ENCODE results near the gene RUFY4.
"Not testable (repeated sequence)": the region's sequence is repeated elsewhere in the genome, so short reads cannot be mapped to it uniquely, and the experiment has no call there.

Gene RUFY4

DNA sequence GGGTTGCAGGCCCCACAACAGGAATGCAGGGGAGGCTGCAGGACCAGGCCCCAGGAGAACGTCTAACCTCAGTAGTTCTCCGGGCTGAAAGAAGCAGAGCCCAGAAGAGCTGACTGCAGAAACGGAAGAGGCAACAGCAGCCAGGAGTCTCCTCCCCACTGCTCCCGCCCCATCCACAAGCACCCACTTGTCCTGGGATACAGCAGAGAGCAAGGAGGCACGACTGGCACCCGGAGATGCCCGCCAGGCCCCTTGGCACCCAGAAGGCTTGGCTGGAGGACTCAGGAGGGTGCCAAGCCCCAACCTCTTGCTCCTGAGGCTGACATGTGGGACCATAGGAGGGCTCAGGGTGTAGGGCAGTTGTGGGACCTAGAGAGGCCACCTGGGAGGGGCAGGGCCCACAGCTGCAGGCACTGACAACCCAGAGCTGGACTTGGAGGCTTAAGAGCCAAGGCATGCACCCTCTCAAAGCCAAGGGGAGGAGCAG, 37.2 kb upstream of the RUFY4 start:
- DNase-seq: no peak

DNA sequence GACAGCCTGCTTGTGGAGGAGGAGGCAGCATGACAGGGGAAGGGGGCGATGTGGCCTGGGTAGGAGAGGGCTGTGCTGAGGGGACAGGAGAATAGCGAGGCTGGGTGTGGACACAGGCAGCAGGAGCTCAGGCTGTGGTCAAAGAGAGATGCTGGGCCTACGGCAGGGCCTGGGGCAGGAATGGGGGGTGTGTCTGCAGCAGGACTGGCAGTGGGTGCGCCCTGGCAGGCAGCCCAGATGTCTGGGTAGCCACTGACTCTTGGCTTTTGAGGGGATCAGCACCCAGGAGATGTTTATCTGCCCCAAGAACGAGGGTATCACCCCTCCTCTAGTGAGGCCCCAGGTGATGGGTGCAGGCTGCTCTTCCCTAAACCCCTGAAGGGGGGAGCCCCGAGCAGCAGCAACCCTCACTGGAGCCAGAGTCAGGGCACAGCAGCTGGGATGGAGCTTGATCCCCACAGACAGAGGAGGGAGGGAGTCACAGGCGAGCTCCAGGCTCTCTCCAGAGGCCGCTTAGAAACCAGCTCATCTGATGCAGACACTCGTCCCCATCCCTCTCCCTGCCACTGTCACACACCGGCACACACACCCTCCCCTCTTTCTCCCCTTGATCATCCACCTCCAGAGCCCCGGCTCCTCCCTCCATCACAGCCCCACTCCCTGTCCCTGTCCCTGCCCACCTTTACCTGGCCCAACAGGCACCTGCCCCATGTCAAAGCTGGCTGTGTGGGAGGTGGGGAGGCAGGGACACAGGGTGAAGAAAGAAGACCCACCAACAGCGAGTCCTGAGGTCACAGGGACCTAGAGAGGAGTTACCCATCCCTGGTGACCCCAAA, 36.5 kb upstream of the RUFY4 start:
- DNase-seq: no peak

DNA sequence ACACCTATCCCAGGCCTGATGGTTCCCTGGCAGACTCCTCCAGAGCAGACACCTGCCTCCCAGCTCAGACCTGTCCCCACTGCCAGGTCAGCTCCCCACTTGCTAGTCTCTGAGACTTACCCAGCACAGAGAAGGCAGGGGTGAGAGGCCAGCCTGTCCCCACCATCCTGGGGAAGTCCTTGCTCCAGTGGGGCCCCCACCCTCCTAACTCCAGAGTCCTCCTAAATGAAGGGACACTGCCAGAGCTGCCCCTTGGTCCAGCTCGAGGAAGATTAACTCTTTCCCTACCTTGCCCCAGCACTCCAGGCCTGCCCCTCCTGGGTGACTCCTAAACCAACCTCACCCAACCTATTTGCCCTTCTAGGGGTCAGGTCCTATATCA, 35.9 kb upstream of the RUFY4 start:
- no peak for DNase-seq

DNA sequence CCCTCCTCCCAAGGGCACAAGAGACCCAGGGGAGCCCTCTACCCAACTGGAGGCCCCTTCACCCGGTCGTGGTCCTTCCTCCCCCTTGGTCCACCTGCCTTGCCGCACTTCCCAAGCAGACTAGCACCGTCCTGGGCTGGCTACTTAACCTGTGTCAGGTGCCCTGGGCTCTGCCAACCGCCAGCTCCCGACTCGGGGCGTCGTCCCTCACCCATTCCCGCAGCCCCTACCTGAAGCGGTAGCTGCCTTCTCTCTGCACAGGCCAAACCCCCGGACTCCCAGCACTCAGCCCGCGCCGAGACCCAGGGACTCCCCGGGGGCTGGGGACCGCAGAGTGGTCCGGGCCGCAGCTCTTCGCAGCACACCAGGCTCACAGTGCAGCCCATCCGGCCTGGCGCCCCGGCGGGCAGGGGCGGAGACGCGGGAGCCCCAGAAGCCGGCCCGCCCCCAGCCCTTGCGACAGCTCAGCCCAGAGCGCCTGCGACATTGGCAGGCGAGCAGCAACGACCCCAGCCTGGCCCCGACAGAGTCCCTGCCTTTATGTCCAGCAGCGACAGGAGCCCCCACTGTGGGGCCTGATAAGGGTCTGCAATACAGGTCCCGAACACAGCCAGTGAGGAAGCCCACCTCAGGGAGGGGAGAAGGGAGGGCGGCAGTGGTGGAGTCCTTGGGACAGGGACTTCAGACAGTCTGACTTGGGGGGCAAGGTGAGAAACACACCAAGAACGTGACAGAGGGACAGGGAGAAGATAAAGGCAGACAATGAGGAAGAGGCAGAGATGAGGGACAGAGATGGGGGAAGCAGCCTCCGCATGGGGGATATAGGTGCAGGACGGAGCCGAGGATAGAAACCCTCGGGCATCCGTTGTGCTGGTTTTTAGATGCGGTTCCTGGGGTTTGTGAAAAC, 35.2 kb upstream of the RUFY4 start:
- no peak for DNase-seq

DNA sequence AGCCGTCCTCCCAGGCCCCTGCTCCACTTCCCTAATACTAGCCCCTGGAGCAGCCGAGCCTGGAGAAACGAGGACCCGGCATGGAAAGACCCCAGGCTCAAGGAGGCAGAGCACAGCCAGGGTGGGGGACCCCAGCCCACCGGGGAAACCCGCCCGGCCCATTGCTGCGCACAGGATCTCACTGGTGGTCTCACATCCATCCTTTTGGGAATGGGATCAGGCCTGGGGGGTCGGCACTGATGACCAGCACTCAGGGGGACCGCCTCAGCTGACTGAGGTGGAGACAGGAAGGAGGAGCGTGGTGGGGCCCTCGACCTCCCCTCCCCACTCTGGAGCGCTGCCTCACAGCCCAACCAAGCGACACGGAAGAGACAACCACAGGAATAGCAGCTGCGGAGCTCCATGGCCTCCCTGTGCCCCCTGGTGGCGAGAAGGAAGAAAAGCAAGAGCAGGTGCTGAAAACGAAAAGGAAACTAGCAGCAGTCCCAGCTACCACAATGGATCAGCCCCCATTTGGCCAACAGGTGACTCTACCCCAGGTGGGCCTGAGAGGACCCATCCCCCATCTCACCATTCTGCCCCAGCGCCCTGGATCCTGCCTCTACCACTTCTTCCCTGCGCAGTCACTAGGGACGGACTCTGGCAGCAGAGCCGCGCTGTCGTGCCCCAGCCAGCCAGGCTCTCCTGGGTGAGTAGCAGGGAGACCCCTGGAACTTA, 34.4 kb upstream of the RUFY4 start:
- DNase-seq: peak; percentile 75

DNA sequence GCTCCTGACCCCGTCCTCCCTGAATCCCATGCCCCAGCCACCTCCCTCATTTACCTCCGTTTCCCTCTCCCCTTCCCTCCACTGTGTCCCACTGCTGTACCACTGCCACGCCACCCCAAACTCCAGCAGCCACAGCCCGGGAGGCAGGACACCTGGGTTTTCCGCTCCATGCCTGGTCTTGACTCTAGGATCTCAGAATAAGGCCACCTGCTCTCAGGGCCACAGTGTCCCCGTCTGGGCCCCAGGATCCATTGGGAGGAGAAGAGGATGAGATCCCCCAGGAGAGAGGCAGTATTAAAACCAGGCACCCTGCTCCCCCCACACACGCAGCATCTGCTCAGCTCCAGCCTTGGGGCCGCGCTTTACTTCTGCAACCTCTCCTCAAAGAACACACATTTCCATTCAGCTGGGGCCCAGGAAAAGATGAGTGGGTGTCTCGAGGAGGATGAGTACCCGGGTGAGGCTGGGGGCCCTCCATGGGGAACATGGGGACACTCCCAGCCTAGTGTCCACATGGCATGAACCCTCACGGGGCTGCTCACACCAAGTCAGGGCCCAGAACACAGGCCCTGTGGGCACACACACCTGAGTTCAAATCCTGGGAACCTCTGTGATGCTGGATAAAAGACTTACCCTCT, 33.5 kb upstream of the RUFY4 start:
- no peak for DNase-seq

DNA sequence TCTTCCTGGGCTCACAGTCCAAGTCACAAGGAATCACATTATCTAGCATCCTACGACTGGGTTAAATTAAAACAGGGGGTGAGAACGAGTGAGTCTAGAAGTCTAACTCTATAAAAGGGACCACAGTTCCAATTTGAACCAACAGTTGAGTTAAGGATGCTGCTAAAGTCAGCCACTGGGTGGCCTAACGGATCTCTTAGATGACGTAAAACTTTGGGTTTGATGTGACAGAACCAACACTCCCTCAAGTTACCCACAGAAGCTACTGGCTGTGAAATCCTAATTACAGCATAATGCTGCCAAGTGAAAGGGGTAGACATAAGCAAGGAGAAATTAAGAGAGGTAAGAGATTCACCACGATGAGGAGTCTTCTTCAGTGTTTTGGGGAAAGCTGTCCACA, 32.7 kb upstream of the RUFY4 start:
- DNase-seq: no peak

DNA sequence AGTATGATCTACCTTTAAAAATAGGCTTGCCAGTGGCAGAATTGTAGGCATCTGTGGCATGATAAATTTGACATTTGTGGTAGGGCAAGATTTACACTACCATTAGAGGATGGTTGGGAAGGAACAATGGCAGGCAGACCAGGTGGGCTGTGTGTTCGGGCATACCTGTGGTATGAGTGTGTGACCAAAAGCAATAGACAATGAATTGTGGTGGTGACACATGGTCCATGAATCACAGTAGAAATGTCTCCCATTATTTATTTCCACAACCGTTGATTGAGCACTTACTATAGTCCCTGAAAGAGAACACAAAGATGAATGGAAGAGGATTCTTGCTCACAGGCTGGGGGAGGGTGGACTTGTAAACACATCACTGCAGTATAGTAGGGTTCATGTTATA, 29.9 kb upstream of the RUFY4 start:
- DNase-seq: no peak

DNA sequence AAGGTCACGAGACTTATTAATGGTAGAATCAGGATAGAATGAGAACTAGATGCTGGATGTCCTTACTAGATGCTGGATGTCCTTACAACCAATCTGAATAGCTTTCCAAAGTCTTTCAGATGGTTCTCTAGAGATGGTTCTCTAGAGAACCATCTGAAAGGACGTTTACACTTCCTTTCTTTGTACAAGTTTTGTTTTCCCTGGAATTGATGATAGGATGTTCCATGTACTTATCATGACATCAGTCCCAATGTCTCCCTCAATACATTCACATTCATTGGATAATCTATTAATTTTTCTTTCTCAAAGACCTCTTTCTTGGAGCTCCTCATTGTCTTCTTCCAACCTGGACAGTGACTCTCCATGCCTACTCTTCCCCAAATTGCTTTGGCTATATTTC, 28.2 kb upstream of the RUFY4 start:
- no peak for DNase-seq

DNA sequence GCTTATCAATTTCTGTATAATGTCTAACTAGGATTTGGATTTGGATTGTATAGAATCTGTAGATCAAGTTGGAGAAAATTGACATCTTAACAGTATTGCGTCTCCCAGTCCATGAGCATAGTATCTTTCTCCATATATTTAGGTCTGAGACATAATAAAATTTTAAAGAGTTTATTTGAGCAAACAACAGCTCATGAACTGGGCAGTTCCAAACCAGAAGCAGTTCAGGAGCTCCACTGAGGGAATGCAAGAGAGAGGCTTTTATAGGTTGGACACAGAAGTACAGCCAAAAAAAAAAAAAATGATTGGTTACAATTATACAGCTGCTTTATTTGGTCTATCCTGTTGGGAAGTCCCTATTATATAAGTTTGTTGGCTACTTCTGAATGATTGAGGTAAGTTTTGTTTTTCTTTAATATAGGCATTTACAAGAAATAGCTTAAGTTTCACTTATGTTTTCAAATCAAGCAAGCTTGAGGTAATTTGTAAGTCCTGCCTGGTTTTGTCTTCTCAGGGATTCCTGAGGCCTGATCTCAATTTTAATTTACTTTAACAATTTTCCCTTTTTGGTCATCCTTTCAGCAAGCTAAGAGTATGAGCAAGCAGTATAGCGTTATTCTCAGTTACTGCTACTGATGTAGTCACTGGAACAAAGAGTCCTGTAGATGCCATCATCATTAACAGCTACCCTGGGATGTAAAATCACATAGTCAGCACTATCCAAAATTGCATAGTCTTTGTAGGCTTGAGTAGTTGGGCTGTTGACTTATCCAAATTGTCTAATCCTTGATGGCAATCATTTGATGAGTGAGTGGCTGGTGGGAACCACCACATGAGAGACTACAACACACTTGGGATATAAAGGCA, 27.5 kb upstream of the RUFY4 start:
- DNase-seq: peak; percentile 10

DNA sequence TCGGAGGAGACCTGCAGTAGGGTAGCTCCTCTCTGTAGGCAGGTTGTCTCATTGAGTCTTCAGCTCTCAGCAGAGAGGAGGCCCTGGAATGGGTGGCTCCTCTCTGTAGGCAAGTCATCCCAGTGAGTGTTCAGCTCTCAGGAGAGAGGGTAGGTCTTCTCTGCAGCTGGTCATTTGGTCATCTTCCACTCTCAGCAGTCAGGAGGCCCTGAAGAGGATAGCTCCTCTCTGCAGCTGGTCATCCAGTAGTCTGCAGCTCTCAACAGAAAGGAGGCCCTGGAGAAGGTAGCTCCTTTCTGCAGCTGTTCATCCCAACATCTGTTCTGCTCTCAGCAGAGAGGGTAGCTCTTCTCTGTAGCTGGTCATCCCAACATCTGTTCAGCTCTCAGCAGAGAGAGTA, 26.0 kb upstream of the RUFY4 start:
- DNase-seq: no peak

DNA sequence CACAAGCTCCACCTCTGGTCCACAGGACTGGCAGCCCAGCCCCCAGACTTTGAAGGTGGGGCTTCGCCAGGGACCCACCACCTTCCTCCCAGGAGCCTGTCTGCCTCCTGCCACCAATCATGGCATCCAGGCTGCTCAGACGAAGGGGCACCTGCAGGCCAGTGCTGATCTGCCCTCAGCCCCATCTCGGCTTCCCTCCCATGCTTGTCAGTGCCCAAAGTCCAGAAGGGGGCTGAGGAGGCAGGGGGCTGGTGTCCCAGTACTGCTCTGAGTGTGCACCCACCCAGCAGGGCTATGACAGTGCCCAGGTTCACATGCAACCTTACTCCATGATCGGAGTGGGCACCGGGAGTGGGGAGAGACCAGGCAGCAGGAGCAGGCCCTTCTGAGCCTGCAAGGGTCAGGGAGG, 25.3 kb upstream of the RUFY4 start:
- no peak for DNase-seq

DNA sequence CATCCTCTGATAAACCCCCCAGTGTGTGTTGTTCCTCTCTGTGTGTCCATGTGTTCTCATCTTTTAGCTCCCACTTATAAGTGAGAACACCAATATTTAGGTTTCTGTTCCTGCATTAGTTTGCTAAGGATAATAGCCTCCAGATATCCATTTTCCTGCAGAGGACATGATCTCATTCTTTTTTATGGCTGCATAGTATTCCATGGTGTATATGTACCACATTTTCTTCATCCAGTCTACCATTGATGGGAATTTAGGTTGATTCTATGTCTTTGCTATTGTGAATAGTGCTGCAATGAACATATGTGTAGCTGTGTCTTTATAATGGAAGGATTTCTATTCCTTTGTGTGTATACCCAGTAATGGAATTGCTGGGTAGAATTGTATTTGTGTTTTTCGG, 24.5 kb upstream of the RUFY4 start:
- DNase-seq: not testable (repeated sequence)

DNA sequence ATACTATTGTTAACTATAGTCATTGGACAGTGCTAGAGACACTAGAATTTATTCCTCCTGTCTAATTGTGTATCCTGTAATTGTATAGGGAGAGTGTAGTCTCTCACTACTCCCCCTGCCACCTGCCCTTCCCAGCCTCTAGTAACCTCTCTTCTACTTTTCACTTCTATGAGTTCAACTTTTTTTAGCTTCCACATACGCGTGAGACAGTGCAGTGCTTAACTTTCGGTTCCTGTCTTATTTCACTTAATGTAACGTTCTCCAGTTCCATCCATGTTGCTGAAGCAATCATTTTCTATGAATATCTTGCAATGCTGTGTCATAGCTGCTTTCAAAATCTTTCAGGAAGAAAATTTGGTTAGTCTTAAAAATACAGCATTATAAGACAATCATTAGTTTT, 22.8 kb upstream of the RUFY4 start:
- DNase-seq: no peak

DNA sequence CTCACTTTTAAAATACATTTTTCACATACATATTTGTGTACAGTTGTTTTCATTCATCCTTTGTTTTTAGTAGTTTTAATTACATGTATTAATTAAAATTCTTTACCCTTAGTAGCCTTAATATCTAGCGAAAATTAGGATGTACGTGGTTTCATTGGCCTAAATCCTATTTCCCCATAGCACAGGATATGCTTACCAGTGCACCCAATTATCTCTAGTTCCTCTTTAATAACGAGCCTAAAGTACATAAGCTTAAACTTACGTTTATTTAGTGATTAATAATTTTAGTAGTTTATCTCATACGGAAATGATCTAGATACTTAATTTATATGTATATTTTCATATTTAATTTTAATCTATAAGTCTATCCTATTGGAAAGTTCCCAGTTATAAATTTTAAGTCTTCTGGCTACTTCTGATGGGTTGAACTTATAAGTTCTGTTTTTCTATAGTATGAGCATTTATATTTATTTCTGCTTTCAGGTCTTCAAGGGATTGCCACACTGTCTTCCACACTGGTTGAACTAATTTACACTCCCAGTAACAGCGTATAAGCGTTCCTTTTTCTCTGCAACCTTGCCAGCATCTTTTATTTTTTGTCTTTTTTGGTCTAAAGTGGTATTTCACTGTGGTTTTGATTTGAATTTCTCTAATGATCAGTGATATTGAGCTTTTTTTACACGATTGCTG, 21.4 kb upstream of the RUFY4 start:
- DNase-seq: no peak

DNA sequence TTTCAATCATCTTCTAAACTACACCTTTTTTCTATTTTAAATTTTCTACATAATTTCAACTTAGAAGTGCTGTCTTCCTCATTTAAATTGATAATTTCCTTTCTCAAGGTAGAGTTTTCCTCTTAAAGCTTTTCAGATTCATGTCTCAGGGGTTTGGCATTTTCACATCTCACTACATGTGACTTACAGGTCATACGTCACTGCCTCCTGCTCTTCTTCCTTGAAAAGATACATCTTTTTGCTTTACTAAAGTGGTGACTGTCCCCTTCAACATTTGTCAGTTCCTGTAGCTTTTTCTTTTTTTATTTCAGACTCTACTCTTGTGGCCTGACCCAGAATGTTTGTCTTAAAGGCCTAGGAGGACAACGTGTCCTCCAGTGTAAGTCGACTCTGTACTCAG, 17.1 kb upstream of the RUFY4 start:
- no peak for DNase-seq

DNA sequence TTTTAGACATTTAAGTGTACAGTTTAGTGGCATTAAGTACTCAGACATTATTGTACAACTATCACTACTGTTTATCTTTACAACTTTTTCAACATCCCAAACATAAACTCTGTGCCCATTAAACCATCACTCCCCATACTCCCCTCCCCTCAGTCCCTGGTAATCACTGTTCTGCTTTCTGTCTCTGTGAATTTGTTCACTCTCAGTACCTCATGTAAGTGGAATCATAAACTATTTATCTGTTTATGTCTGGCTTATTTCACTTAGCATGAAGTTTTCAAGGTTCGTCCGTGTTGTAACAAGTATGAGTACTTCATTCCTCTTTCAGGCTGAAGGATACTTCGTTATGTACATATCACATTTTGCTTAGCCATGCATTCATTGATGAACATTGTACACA, 9.8 kb upstream of the RUFY4 start:
- DNase-seq: no peak

DNA sequence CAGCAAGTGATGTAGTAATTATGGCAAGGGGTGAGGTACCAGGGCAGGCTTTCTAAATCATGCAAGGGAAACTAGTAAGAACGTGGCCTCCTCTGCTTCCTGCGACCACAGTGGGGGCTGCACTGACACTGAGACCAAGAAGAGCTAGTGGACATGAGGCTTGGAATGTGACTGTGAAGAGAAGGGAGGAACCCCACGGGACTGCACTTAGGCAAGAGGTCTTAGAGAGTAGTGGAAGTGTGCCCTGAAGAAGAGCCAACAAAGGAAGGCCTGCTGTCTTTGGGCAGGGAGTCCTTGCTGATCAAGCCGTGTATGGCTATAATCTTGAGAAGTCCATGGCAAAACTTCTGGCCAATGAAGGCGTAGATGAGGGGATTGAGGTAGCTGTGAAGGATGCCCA, 8.9 kb upstream of the RUFY4 start:
- no peak for DNase-seq

DNA sequence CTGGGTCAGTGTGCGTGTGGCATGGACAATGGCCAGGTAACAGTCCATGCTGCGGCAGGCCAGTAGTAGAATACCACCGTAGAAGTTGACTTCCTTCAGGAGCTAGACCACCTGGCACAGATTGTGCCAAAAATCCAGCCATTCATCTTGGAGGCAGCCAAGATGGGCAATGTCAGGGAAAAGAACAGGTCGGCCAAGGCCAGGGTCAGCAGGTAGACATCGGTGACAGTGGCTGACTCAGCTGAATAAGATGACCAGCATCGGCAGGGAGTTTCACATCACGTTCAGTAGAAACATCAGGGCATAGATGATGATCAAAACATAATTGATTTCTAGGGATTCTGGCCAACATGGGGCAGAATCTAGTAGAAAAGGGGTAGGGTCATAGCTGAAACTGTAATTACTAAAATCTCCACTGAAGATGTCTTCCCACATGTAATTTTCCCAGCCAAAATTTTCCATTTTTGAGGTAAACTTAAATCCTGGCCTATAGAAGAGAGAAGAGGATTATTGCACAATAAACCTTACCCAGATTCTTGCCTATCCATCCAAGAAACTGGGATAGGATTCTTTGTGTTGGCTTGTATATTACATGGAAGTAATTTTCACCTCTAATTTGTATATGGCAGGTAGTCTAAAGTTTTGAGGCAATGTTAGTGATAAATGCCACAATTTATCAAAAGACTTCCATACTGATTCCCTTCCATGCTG, 7.9 kb upstream of the RUFY4 start:
- no peak for DNase-seq

DNA sequence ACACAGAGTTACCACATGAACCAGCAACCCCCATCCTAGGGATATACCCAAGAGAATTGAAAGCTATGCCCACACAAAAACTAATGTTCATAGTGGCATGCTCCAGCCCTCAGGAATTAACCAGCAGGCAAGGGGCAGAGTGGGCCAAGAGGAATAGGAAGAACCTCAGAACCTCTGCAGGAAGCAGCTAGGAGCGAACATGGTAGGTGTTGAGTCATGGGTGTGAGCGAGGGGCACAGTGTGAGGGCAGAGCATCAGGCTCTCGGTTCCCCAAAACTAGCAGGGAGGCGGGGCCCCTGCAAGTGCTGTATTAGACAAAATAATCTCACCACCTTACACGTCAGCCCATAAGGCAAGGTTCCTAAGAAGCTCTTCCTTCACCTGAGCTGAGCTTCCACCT, 5.6 kb upstream of the RUFY4 start:
- DNase-seq: no peak

DNA sequence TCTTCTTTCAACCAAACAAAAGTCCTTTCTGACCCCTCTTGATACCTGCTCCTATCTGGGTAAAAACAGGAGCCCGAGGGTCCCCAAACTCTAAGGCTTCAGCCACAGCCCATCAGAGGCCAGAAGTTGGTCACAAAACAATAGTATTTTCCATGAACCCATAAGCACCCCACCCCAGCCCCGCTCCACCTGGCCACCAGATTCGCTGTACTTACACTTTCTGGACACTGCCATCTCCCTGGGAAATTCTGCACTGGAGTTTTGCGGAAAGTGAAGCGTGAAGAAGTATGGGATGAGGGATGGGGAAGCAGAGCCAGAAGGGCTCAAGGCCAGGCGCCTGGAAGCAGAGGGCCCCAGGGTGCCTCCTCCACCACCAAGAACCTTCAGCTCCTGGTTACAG, 5.2 kb upstream of the RUFY4 start:
- DNase-seq: no peak

All from activated CD4-positive, alpha-beta T cell treated with anti-CD3 and anti-CD28 coated beads, Interleukin-2, amount 50 U/mL, for 16 hours (primary cell).